HL-60 (cell line): Measurements from ENCODE around the gene TSPAN18.
A peak's percentile ranks its signal among the peaks of the same experiment; 100 is the strongest.

Source experiments
- DNase-seq, 2 experiments: peaks; one replicate each; pipeline ENCODE4 v3.0.0-alpha.2; 2010 to 2020; ENCODE audit warnings: low read depth in 1 of 2, low spot score in 1 of 2
- H3K27ac ChIP-seq: fragments of 250-450 bp; sonication (Bioruptor Pico); replicated peaks from 2 replicates; pipeline ENCODE4 v1.5.1; 2020; ENCODE audit warnings: mild to moderate bottlenecking, moderate library complexity
- H3K27me3 ChIP-seq: fragments of 250-450 bp; sonication (Bioruptor Pico); 2 replicates; pipeline ENCODE4 v1.5.1; 2021; ENCODE audit warnings: mild to moderate bottlenecking, moderate library complexity; ENCODE audit not compliant: insufficient read depth, poor library complexity, severe bottlenecking
- H3K4me3 ChIP-seq: replicated peaks from 2 replicates; pipeline ENCODE4 v1.5.1; 2011; ENCODE audit warnings: mild to moderate bottlenecking, control low read depth, low read length; ENCODE audit not compliant: insufficient read depth
- CTCF ChIP-seq: IDR thresholded peaks from one replicate; pipeline ENCODE4 v1.5.1; 2011; ENCODE audit warnings: low read length, control low read depth, inconsistent platforms; ENCODE audit not compliant: insufficient read depth
- GABPA ChIP-seq: IDR thresholded peaks from 2 replicates; pipeline ENCODE4 v1.6.1; 2012; ENCODE audit warnings: low read depth
- POLR2AphosphoS5 ChIP-seq: IDR thresholded peaks from 2 replicates; pipeline ENCODE4 v1.6.1; 2012; ENCODE audit warnings: low read depth
- REST ChIP-seq: IDR thresholded peaks from 2 replicates; pipeline ENCODE4 v1.6.1; 2012; ENCODE audit warnings: low read depth; ENCODE audit not compliant: insufficient replicate concordance
- SPI1 ChIP-seq: IDR thresholded peaks from 2 replicates; pipeline ENCODE4 v1.6.1; 2012; ENCODE audit warnings: low read depth, mild to moderate bottlenecking, borderline replicate concordance

TSPAN18 gene

GRCh38 chr11:44942029-44942955 lies 215.5 kb downstream of the TSPAN18 start:
- no peak for DNase-seq
- Histone ChIP-seq H3K27me3 (no peaks in the 10 kb centered on the region), H3K27ac (peak overlapping the region; percentile 36; the same call in 1 of the 2 replicates), H3K4me3 (no peak overlapping the region)
- TF ChIP-seq GABPA (no peak), SPI1 (no peak), POLR2AphosphoS5 (no peak), CTCF (no peak), REST (no peak)

GRCh38 chr11:44943118-44943517 lies 216.4 kb downstream of the TSPAN18 start:
- Histone ChIP-seq H3K4me3 (no peak overlapping the region), H3K27me3 (no peaks in the 10 kb centered on the region), H3K27ac (peak overlapping the region; percentile 36; the same call in 1 of the 2 replicates)
- peak; percentile 71 to 80 for DNase-seq
- TF ChIP-seq SPI1 (peak; percentile 91), GABPA (no peak), POLR2AphosphoS5 (peak; percentile 36; the same call in 1 of the 2 replicates), CTCF (no peak), REST (no peak)

GRCh38 chr11:44943696-44944095 lies 216.9 kb downstream of the TSPAN18 start:
- no peak for TF ChIP-seq SPI1
- no peak for TF ChIP-seq REST
- TF ChIP-seq CTCF: no peak
- no peak for TF ChIP-seq GABPA
- no peak for TF ChIP-seq POLR2AphosphoS5
- H3K27ac ChIP-seq: no peak overlapping the region
- H3K27me3 ChIP-seq: peaks cover 2% of the 10 kb centered on the region
- no peak overlapping the region for H3K4me3 ChIP-seq
- DNase-seq: no peak
